ENCODE data around the gene SYT1.

- TF ChIP-seq GATA2 (IDR thresholded peaks at IDR 0.05; ENCODE audit: low read depth, low read length) = no peak
- no peak for TF ChIP-seq GATA3 (IDR thresholded peaks at IDR 0.05; ENCODE audit: low read depth, low read length)
Measured at GRCh38 chr12:79381248-79382208, 517.0 kb downstream of the SYT1 start.
